ENCODE data around the gene ACOT7. TPM values are rescaled to one million over a fixed set of nuclear protein-coding genes. Genes with fewer than 3 reads are reported as not detected.

ACOT7 gene
- total and polyA plus RNA-seq, 2 donors (not counting 1 experiment from before 2014, with no cell fraction given) = 4.2 to 4.6 TPM

DNA sequence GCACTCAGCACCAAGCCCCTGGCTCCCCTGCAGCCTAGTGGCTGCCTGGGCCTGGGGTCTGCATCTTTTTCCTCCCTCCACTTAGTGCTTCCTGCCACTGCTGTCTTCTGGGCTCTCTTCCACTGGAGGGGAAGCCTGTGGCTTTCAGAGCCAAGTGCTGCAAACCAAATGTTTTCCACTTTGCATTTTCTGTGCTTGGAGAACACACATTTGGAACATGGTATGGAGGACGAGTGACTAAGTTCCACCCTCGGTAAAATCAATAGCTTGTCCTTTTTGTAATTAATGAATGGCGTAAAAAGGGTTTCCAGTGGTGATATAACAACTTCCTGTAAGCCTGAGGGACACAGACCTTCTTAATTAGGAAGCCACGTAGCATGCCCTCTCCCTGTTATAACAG lies 122.6 kb downstream of the ACOT7 start:
- no peaks in the 10 kb centered on the region for H3K4me1 Mint-ChIP-seq
- H3K9me3 ChIP-seq (ENCODE audit: control extremely low read depth in 1 of 3, control insufficient read depth in 2 of 3, insufficient read depth in 1 of 3, low read length in 2 of 3) = no peaks in the 10 kb centered on the region
- H3K9me3 Mint-ChIP-seq (ENCODE audit: insufficient read depth) = no peaks in the 10 kb centered on the region
- no peak for TF ChIP-seq EZH2 (IDR thresholded peaks at IDR 0.05; ENCODE audit: borderline replicate concordance, insufficient read depth, low read depth, low read length, poor library complexity, severe bottlenecking)
- TF ChIP-seq, protein P1, sequence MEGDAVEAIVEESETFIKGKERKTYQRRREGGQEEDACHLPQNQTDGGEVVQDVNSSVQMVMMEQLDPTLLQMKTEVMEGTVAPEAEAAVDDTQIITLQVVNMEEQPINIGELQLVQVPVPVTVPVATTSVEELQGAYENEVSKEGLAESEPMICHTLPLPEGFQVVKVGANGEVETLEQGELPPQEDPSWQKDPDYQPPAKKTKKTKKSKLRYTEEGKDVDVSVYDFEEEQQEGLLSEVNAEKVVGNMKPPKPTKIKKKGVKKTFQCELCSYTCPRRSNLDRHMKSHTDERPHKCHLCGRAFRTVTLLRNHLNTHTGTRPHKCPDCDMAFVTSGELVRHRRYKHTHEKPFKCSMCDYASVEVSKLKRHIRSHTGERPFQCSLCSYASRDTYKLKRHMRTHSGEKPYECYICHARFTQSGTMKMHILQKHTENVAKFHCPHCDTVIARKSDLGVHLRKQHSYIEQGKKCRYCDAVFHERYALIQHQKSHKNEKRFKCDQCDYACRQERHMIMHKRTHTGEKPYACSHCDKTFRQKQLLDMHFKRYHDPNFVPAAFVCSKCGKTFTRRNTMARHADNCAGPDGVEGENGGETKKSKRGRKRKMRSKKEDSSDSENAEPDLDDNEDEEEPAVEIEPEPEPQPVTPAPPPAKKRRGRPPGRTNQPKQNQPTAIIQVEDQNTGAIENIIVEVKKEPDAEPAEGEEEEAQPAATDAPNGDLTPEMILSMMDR (IDR thresholded peaks at IDR 0.05) = no peak
- no peaks in the 10 kb centered on the region for H3K27me3 ChIP-seq (replicated peaks in 1 of 4; ENCODE audit: control extremely low read depth in 1 of 4, control insufficient read depth in 3 of 4, insufficient read depth in 4 of 4, low read length in 3 of 4)
- no peaks in the 10 kb centered on the region for H4K20me1 ChIP-seq (ENCODE audit: control insufficient read depth, insufficient read depth, low read length, poor library complexity, severe bottlenecking)
- H3K27ac ChIP-seq (ENCODE audit: low read length in 2 of 2) = no peak overlapping the region
- H3K4me3 ChIP-seq (ENCODE audit: control extremely low read depth in 1 of 5, extremely low read depth in 1 of 5, insufficient read depth in 1 of 5, low read depth in 2 of 5, low read length in 4 of 5) = no peak overlapping the region
- ChIA-PET CTCF (no interaction called here), POLR2A (interaction anchor here (0.6 kb wide), 1 partner anchor 27 kb away, joined by 5 read pairs; the partner anchor contains the start of gene HES3)
- no peak overlapping the region for H3K4me2 ChIP-seq (replicated peaks; ENCODE audit: low read depth, low read length, poor library complexity, severe bottlenecking)
- DNase-seq = no peak
- H3K27me3 Mint-ChIP-seq = no peaks in the 10 kb centered on the region
- intact Hi-C loops (cut with micrococcal nuclease) = no loop called here
- WGBS (ENCODE audit: insufficient coverage) = 100% methylated on average over 1 of the region's 4 CpGs
- no peak overlapping the region for H3K9ac ChIP-seq (ENCODE audit: low read length)
- no peaks in the 10 kb centered on the region for H3K79me2 ChIP-seq (ENCODE audit: control insufficient read depth, insufficient read depth, low read length)
- H2AFZ ChIP-seq (ENCODE audit: insufficient read depth, low read depth, low read length, poor library complexity, severe bottlenecking) = no peak overlapping the region
- ATAC-seq (ENCODE audit: low read depth) = no peak
- H3K4me1 ChIP-seq (ENCODE audit: control insufficient read depth in 2 of 2, insufficient read depth in 2 of 2, low read length in 2 of 2) = no peaks in the 10 kb centered on the region
- no peaks in the 10 kb centered on the region for H3K36me3 ChIP-seq (replicated peaks in 1 of 2; ENCODE audit: control extremely low read depth in 1 of 2, control insufficient read depth in 1 of 2, extremely low read depth in 1 of 2, insufficient read depth in 2 of 2, low read length in 1 of 2)
- no peak overlapping the region for H3K4me3 Mint-ChIP-seq
- H3K27ac Mint-ChIP-seq = no peak overlapping the region

DNA sequence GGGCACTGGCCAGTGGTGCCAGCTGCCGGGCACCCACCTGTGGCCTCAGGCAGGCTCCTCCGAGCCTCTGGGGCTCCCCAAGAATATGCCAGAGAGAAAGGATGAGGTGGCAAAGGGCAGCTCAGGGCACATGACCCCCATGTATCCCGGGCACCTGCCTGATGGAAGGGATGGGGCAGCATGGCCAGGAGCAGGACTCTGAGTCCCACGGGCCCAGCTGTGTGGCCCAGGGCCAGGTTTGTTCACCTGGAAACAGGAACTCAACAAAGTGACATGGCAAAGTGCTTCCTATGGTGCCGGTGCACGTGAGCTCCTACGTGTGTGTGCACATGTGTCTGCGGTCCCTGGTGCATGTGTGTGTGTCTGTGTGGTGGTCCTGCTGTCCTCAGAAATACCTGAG lies 123.2 kb downstream of the ACOT7 start:
- Histone ChIP-seq H3K9me3 (ENCODE audit: control extremely low read depth in 1 of 3, control insufficient read depth in 2 of 3, insufficient read depth in 1 of 3, low read length in 2 of 3) (no peaks in the 10 kb centered on the region), H2AFZ (ENCODE audit: insufficient read depth, low read depth, low read length, poor library complexity, severe bottlenecking) (no peak overlapping the region), H3K27me3 (replicated peaks in 1 of 4; ENCODE audit: control extremely low read depth in 1 of 4, control insufficient read depth in 3 of 4, insufficient read depth in 4 of 4, low read length in 3 of 4) (no peaks in the 10 kb centered on the region), H3K36me3 (replicated peaks in 1 of 2; ENCODE audit: control extremely low read depth in 1 of 2, control insufficient read depth in 1 of 2, extremely low read depth in 1 of 2, insufficient read depth in 2 of 2, low read length in 1 of 2) (no peaks in the 10 kb centered on the region), H3K4me2 (replicated peaks; ENCODE audit: low read depth, low read length, poor library complexity, severe bottlenecking) (no peak overlapping the region), H3K79me2 (ENCODE audit: control insufficient read depth, insufficient read depth, low read length) (no peaks in the 10 kb centered on the region), H3K27ac (ENCODE audit: low read length in 2 of 2) (no peak overlapping the region), H3K4me3 (ENCODE audit: control extremely low read depth in 1 of 5, extremely low read depth in 1 of 5, insufficient read depth in 1 of 5, low read depth in 2 of 5, low read length in 4 of 5) (no peak overlapping the region), H4K20me1 (ENCODE audit: control insufficient read depth, insufficient read depth, low read length, poor library complexity, severe bottlenecking) (no peaks in the 10 kb centered on the region), H3K4me1 (ENCODE audit: control insufficient read depth in 2 of 2, insufficient read depth in 2 of 2, low read length in 2 of 2) (no peaks in the 10 kb centered on the region), H3K9ac (ENCODE audit: low read length) (no peak overlapping the region)
- ATAC-seq (ENCODE audit: low read depth) (no peak), DNase-seq (no peak)
- intact Hi-C loops (cut with micrococcal nuclease) = no loop called here
- H3K4me3 Mint-ChIP-seq = no peak overlapping the region
- no peaks in the 10 kb centered on the region for H3K9me3 Mint-ChIP-seq (ENCODE audit: insufficient read depth)
- no peaks in the 10 kb centered on the region for H3K27me3 Mint-ChIP-seq
- 87% methylated on average over 8 of the region's 8 CpGs for WGBS (ENCODE audit: insufficient coverage)
- no peak overlapping the region for H3K27ac Mint-ChIP-seq
- ChIA-PET CTCF (no interaction called here), POLR2A (interaction anchor here (0.6 kb wide), 1 partner anchor 26 kb away, joined by 5 read pairs; the partner anchor contains the start of gene HES3)
- H3K4me1 Mint-ChIP-seq = no peaks in the 10 kb centered on the region
- TF ChIP-seq EZH2 (IDR thresholded peaks at IDR 0.05; ENCODE audit: borderline replicate concordance, insufficient read depth, low read depth, low read length, poor library complexity, severe bottlenecking) = no peak
- TF ChIP-seq, protein P1 (IDR thresholded peaks at IDR 0.05) = no peak
